NCI-H146 (cell line): ENCODE data around the gene GPN2.
A peak's percentile ranks its signal among the peaks of the same experiment; 100 is the strongest.

Source experiments
- DNase-seq: peaks from one replicate; lab custom pipeline; 2025; lab: John Stamatoyannopoulos, UW

Gene GPN2

DNA sequence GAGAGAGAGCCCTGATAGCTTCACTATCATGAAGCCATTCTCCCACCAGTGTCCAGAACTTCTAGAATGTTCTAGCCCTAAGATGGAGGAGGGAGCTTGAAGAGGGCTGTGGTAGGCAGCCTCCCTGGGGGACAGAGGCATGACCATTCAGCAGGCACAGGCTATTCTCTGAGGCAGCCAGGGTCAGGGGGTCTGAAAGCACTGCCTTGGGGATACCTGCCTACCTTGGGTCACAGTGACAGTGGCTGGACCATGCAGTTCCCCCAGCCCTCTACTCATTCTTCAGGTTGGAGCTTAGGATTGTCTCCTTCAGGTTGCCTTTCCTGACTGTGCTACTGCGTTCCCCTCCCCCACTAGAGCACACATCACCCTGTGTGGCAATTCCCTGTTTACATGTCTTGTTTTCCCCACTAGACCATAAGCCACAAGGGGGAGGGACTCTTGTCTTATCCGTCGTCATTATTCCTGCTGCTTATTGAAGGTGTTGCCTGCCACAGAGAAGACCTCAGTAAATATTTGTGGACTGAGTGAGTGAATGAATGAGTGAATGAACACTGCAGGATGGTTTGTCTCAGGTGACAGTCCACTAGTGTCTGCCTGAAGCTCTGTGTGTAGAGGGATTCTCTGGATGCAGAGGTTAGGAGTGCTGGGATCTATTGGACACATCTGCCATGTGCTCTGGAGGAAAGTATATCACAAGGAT, 58.4 kb downstream of the GPN2 start:
- DNase-seq = no peak

- DNase-seq = no peak
Observed at GRCh38 chr1:26831059-26831458, 59.0 kb downstream of the GPN2 start.

GRCh38 chr1:26829184-26829911, 60.7 kb downstream of the GPN2 start:
- DNase-seq = no peak

DNA sequence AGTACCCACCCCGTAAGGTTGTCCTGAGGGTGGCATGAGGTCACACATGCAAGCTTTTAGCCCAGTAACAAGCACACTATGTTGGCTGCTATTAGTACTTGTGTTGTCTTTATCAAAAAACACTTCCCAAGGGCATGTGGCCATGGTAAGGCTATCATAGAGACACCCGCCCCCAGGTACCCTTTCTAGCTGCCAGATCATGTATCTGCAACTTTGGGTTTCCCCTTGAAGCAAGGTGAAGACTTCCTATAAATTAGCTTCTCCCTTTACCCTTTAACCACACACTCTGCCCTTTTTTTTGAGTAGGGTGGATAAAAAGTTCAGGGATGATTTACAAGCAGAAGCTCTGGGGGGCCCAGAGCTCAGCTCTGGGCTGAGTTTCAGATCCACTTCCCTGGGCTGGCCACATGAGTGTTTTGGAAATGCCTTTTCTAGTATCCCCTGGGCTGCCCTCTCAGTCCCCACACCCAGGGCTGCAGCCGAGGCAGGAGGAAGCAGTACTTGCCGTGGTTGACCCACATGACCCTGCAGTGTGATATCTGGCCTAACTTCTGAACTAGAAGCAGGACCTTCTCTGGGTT, 61.6 kb downstream of the GPN2 start:
- DNase-seq = no peak

- no peak for DNase-seq
Observed at GRCh38 chr1:26827663-26828062, 62.4 kb downstream of the GPN2 start.

DNA sequence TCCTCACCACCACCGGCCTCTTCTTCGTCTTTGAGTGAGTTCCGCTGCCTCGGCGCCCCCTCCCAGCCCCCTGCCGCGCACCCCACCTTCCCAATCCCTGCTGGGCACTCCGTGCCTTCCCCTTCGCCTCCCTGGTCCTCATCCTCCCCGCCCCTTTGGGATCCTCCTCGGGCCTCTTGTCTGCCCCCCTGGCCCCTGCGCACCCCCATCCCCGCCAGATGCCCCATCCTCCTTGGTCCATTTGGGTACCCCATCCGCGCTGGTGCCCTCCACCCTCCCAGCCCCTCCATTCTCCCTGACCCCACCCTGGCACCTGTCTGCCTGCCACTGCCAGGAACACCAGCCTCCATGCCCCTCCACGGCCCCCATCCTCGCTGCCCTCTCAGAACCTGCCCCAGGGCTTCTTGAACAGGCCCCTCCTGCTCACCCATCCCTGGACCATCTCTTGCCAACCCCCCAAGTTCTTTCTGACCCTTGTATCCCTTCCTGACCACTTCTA, 62.9 kb downstream of the GPN2 start:
- DNase-seq = no peak

DNA sequence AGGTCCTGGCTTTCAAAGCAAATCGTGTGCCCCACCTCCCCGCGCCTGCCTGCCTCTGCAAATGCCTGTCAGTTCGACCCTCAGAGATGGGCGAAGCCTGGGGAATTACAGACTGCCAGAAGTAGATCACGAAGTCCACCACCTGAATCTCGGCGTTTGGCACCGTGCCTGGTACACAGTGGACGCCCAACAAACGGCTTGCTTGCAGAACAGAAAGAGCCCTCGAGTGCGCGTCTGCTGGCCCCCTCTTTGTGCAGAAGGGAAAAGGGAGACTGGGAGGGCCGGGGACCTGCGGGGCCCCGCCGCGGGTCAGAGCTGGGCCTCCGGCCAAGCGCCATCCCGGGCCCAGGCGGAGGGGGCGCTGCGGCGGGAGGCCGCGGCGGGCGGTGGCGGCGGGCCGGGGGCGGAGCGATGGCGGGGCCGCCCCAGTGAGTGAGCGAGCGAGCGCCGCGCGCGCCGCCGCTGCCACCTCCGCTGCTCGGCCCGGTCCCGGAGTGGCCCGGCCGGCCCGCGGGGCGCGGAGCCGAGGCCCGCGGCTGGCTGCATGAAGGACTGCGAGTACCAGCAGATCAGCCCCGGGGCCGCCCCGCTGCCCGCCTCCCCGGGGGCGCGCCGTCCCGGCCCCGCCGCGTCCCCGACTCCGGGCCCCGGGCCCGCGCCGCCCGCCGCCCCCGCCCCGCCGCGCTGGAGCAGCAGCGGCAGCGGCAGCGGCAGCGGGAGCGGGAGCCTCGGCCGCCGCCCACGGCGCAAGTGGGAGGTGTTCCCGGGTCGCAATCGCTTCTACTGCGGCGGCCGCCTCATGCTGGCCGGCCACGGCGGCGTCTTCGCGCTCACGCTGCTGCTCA, 63.6 kb downstream of the GPN2 start, which contains the start of gene ZDHHC18:
ZDHHC18 (plus strand) TSS at position 428 of the 845 bp plus-strand sequence; CDS start at position 545, 117 bp downstream.
- peak; percentile 45 for DNase-seq
